IPS DF 4.7 (cell line): ENCODE data around the gene SCPEP1.
"Not testable (repeated sequence)": the region's sequence is repeated elsewhere in the genome, so short reads cannot be mapped to it uniquely, and the experiment has no call there.

Experiments
- DNase-seq: peaks from one replicate; pipeline ENCODE4 v3.0.0-alpha.2; 2013; ENCODE audit warnings: low spot score; ENCODE audit errors: extremely low read depth

Gene SCPEP1

DNA sequence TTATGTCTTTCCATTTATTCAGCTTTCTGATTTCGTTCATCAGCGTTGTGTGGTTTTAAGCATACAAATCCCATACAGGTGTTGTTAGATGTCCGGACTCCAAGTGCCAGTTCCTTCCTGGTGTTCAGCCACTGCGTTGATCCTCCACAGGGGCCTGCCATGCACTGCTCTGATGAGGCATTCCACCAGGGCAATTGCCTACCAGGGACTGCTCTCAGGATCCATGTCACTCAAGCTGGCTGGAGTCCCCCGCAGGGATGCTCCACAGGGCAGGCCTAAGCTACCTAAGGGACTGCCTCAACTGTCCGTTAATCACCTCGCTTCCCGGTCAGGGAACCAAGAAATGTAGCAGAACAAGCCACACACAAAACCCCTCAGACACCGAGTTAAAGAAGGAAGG lies 12.7 kb upstream of the SCPEP1 start:
- DNase-seq, result not testable (repeated sequence)

GRCh38 chr17:56965681-56966080 lies 12.2 kb upstream of the SCPEP1 start:
- DNase-seq, result not testable (repeated sequence)

GRCh38 chr17:56966338-56966737 lies 11.6 kb upstream of the SCPEP1 start:
- DNase-seq, result no peak

- DNase-seq, result no peak
Observed at GRCh38 chr17:56970974-56971373, 7.0 kb upstream of the SCPEP1 start.

- no peak for DNase-seq
Observed at GRCh38 chr17:56972111-56972730, 5.7 kb upstream of the SCPEP1 start.

DNA sequence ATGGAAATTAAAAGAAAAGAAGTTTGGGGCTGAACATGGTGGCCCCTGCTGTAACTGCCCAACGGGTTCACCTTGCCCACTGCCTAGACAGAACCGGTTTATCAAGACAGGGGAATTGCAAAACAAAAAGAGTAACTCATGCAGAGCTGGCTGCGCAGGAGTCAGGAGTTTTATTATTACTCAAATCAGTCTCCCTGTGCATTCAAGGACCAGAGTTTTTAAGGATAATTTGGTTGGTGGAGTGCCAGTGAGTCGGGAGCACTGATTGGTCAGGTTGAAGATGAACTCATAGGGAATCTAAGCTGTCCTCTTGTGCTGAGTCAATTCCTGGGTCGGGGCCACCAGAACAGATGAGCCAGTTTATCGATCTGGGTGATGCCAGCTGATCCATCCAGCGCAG lies 4.4 kb upstream of the SCPEP1 start:
- no peak for DNase-seq

DNA sequence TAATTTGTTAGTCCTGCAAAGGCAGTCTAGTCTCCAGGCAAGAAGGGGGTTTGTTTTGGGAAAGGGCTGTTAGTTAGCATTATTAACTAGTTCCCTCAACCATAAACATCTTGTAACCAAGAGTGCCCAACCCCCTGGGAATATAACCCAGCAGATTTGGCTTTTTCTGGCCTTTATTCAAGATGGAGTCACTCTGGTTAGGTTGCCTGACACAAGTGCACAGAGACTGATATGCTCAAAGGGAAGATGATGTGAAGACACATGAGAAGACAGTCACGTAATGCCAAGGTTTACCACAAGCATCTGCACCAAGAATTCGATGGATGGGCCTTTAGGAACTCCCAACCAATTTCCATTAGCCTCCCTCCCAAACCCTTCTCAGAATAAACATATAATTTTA lies 3.9 kb upstream of the SCPEP1 start:
- no peak for DNase-seq

GRCh38 chr17:56975656-56976055 lies 2.3 kb upstream of the SCPEP1 start:
- DNase-seq, result no peak

DNA sequence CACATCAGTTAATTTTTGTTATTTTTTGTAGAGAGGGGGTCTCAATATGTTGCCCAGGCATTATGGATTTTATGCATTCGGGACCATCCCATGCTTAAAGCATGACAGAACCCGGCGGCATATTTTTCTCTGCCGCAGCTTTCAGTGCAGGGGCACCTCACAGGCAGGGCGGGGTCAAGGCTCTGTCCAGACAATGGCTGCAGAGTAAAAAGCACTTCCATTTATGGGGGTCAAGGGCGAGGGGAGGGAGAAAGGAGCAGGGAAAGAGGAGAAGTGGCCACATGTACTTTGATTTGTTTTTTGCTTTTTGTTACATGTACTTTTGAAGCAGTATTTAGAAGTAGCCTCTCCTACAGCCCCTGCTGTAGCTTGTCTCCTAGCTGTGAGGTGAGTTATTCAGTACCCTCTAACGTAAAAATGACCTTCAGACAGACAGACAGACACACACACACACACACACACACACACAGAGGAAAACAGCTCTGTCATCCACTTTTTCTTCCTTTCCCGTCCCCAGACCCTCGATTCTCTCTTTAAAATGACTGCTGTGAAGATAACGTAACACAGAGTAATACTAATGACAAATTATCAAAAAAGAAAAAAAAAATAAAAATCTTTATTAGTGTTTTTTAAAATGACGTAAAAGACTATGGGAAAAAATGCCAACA lies 856 bp upstream of the SCPEP1 start:
- DNase-seq, result no peak

- DNase-seq, result no peak
Observed at GRCh38 chr17:56978441-56979090, 635 bp downstream of the SCPEP1 start.

GRCh38 chr17:56979091-56979480 lies 1.2 kb downstream of the SCPEP1 start:
- DNase-seq, result no peak

DNA sequence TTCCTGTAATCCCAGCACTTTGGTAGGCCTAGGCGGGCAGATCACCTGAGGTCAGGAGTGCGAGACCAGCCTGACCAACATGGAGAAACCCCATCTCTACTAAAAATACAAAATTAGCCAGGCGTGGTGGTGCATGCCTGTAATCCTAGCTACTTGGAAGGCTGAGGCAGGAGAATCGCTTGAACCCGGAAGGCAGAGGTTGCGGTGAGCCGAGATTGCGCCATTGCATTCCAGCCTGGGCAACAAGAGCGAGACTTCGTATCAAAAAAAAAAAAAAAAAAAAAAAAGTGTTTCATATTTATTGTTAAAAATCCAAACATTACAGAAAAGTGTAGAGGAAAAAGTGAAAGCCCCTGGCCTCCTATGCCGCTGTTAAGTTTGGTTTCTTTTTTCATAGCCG lies 2.6 kb downstream of the SCPEP1 start:
- not testable (repeated sequence) for DNase-seq

- no peak for DNase-seq
Observed at GRCh38 chr17:56982312-56982711, 4.4 kb downstream of the SCPEP1 start.

GRCh38 chr17:56983366-56983765 lies 5.4 kb downstream of the SCPEP1 start:
- DNase-seq, result no peak

DNA sequence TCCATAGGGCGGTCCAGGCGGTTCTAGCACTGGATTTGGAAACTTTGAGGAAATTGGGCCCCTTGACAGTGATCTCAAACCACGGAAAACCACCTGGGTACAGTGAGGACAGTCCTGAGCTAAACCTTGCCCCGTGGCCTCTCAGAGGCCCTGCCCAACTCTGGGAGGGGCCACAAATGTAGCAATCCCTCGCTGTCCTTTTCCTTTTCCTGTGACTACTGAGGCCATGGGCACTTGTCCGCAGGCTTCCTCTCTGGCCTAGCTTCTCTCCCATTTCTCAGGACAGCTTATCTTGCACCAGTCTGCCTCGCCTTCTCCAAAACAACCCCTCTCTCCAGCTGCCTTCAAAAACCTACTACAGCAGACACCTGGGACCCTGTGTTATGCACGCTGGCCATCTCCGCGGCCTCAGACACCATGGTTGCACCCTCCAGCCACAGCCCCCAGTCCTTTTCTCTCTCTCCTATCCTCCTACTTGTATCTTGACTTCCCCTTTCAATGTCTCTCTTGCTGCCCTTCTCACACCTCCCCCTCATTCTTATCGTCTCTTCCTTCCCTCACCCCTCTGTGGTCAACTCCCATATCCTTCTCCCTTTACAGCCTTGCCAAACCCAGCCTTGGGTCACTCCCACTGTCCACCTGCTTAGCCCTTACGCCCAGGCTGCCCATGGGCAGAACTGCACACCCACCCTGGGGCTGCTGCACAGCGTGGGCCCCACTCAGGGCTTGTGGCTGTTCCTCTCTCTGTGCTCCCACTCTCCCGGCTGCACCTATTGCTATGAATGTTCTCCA lies 7.6 kb downstream of the SCPEP1 start:
- DNase-seq, result no peak

GRCh38 chr17:56987283-56987834 lies 9.4 kb downstream of the SCPEP1 start:
- no peak for DNase-seq

DNA sequence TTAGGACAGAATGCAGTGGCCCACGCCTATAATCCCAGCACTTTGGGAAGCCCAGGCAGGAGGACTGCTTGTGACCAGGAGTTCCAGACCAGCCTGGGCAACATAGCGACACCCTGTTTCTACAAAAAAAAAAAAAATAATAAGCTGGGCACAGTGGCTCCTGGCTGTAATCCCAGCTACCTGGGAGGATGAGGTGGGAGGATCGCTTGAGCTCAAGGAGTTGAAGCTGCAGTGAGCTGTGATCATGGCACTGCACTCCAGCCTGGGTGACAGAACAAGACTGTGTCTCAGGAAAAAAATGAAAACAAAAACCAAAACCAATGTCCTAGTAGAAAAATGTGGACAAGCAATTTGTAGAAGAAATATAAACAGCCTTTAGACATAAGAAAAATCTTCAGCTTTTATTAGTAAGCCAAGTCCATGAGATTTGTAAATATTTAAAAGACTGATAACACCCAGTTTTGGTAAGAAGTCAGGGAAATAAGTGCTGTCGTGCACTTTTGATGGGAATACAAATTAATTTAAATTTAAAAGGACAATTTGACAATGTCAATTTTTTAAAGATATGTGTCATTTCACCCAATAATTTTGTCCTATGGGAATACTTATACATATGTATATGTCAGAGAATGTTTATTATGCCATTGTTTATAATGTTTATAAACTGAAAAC lies 11.1 kb downstream of the SCPEP1 start:
- DNase-seq, result no peak

DNA sequence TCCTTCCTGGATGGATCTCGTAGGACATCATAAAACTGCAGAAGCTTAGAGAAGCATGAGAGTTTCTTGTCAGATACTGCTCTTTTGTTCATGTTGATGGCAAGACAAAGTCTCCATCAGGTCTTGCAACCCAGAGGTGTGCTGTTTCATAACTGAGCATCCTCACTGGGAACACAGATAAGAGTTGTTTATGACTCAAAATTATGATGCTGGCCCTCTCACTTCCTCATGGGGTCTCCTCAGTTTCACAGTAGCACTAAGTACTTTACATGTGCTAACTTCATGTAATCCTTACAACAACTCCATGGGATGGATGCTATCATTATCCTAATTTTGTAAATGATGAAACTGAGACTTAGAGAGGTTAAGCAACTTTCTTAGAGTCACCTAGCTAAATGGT lies 14.4 kb downstream of the SCPEP1 start:
- DNase-seq, result no peak

DNA sequence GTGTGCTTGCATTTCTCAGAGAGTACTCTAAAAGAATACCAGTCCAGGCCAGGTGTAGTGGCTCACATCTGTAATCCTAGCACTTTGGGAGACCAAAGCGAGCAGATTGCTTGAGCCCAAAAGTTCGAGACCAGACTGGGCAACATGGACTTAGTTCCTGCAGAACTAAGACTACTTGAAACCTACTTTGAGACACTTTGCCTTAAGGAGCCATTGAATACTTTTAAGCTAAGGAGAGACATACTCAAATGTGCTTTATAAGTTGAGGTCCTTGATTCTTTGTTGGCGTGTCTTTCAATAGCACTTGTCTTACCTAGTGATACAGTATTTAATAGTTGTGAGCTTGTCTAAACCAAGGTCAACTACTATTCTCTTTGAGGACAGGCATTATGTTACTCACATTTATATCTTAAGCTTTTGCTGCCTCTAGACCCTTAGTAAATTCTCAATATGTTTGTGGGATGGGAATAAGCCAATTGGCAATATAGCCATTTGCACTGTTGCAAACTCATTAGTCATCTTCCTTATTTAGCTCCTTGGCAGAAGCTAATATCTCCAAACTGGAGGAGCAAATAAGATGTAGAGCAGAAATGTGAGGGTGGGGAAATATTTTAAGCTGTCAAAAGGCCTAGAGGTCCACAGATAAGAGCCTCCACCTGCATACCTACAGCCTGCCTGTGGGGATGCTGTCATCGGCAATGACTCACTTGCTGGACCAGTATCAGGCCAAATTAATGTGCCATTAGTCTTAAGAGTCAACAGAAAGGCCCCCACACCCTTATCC lies 16.3 kb downstream of the SCPEP1 start:
- DNase-seq, result no peak

GRCh38 chr17:56995766-56996165 lies 17.8 kb downstream of the SCPEP1 start:
- no peak for DNase-seq
